OCI-LY7 (cell line): ENCODE results near the gene DGCR8.

ENCODE experiments used
- EZH2phosphoT487 ChIP-seq: fragments of 200-600 bp; sonication (generic); IDR thresholded peaks from 2 replicates; pipeline ENCODE4 v1.6.1; 2018; ENCODE audit warnings: low read depth, borderline replicate concordance, mild to moderate bottlenecking, mixed run types, antibody characterized with exemption, low read length, moderate library complexity, mixed read lengths
- TF ChIP-seq, protein P1 (sequence below): fragments of 200-600 bp; sonication (generic); conservative IDR thresholded peaks from 2 replicates; pipeline ENCODE4 v1.5.1; 2014; ENCODE audit warnings: mild to moderate bottlenecking, antibody characterized with exemption, low read length, moderate library complexity, mixed read lengths

DNA sequence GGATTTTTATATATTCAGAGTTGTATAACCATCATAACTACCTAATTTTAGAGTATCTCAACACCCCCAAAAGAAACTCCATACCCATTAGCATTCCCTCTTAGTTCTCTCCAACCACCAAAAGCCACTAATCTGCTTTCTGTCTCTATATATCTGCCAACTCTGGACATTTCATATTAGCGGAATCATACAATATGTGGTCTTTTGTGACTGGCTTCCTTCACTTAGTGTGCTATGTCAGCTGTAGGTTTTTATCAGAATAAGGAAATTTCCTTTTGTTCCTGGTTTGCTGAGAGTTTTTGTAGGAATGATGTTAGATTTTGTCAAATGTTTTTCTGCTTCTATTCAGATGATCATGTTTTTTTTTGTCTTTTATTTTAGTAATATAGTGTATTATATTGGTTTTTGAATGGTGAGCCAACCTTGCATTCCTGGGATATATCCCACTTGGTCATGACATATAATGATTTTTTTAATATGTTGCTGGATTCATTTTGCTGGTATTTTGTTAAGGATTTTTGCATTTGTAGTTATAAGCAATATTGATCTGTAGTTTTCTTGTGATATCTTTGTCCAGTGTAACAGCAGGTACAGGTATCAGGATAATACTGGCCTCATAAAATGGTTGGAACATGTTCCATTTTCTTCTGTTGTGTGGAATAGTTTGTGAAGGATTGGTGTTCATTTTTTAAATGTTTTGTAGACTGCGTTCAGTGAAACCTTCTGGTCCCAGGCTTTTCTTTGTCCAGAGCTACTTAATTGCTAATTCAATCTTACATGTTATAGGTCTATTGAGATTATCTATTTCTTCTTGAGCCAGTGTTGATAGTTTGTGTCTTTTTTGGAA lies 16.8 kb downstream of the DGCR8 start:
- no peak for TF ChIP-seq EZH2phosphoT487
- TF ChIP-seq, protein P1, sequence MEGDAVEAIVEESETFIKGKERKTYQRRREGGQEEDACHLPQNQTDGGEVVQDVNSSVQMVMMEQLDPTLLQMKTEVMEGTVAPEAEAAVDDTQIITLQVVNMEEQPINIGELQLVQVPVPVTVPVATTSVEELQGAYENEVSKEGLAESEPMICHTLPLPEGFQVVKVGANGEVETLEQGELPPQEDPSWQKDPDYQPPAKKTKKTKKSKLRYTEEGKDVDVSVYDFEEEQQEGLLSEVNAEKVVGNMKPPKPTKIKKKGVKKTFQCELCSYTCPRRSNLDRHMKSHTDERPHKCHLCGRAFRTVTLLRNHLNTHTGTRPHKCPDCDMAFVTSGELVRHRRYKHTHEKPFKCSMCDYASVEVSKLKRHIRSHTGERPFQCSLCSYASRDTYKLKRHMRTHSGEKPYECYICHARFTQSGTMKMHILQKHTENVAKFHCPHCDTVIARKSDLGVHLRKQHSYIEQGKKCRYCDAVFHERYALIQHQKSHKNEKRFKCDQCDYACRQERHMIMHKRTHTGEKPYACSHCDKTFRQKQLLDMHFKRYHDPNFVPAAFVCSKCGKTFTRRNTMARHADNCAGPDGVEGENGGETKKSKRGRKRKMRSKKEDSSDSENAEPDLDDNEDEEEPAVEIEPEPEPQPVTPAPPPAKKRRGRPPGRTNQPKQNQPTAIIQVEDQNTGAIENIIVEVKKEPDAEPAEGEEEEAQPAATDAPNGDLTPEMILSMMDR: no peak
